Measurements from ENCODE around the gene UBAC2. TPM values are rescaled to one million over a fixed set of nuclear protein-coding genes. Genes with fewer than 3 reads are reported as not detected.

UBAC2 gene
- total and polyA plus RNA-seq, 2 of the 8 experiments (the other 6 are each of a cell fraction or from before 2014, with no cell fraction given) = 75.9 to 76.9 TPM

DNA sequence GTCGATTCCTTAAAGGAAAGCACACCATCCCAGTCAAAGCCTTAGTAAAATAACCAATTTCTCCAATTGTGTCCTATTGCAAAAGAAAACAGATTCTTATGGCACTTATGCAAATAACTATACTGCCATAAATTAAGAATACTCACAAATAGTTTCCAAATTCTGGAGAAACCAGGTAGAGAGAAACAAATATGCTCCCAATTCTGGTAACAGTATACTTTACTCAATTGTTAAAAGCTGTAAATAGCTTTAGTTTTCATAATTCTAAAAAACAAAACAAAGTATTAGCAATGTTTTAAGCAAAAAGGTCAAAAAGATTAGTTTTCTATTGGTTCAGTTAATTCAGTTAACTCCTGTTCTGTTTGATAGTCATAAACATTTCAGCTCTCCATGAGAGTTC lies 18.2 kb upstream of the UBAC2 start:
- H3K27me3 ChIP-seq (replicated peaks in 1 of 4; ENCODE audit: control insufficient read depth in 3 of 4, extremely low read depth in 1 of 4, insufficient read depth in 3 of 4, low read length in 3 of 4) = peaks cover 0 to 1% (median under 1%) of the 10 kb centered on the region in 4 experiments; a peak in 4 of 7 replicates
- ChIA-PET CTCF (ENCODE audit: partially characterized antibody) (interaction anchor here (12.7 kb wide), 1 partner anchor 86 kb away, joined by 242 read pairs; no protein-coding TSS in a partner anchor), POLR2A (ENCODE audit: partially characterized antibody) (no interaction called here)
- H3K14ac ChIP-seq (ENCODE audit: insufficient read length) = no peak overlapping the region
- no peak overlapping the region for H3K4ac ChIP-seq (replicated peaks; ENCODE audit: insufficient read length, low read depth, low read length)
- TF ChIP-seq GTF2F1 (IDR thresholded peaks at IDR 0.05; ENCODE audit: borderline replicate concordance, low read depth, low read length) = no peak
- no peak for TF ChIP-seq EGR1 (IDR thresholded peaks at IDR 0.05; ENCODE audit: borderline replicate concordance, low read depth, low read length)
- TF ChIP-seq RAD21 (IDR thresholded peaks at IDR 0.05 in 1 of 2, conservative IDR thresholded peaks at IDR 0.05 in 1 of 2; ENCODE audit: low read depth in 2 of 2, low read length in 2 of 2) = no peak
- no peak for TF ChIP-seq JUND (IDR thresholded peaks at IDR 0.05; ENCODE audit: low read length)
- no peak for TF ChIP-seq CBX5 (IDR thresholded peaks at IDR 0.05; ENCODE audit: low read depth, low read length)
- TF ChIP-seq SIN3A (conservative IDR thresholded peaks at IDR 0.05 in 1 of 2, IDR thresholded peaks at IDR 0.05 in 1 of 2; ENCODE audit: low read depth in 1 of 2, low read length in 2 of 2) = no peak
- no peak for TF ChIP-seq SUZ12 (IDR thresholded peaks at IDR 0.05; ENCODE audit: low read length)
- TF ChIP-seq SRF (IDR thresholded peaks at IDR 0.05; ENCODE audit: low read depth, low read length) = no peak
- no peak for TF ChIP-seq RXRA (IDR thresholded peaks at IDR 0.05; ENCODE audit: insufficient read depth, low read depth, low read length)
- TF ChIP-seq CREB1 (IDR thresholded peaks at IDR 0.05) = no peak
- no peak for TF ChIP-seq GABPA (IDR thresholded peaks at IDR 0.05; ENCODE audit: borderline replicate concordance, insufficient read depth, low read length)
- TF ChIP-seq SP1 (IDR thresholded peaks at IDR 0.05; ENCODE audit: low read depth, low read length) = no peak
- H3K23ac ChIP-seq (ENCODE audit: insufficient read length) = no peak overlapping the region
- FAIRE-seq (no peak), DNase-seq (ENCODE audit: low read depth in 1 of 2, low spot score in 2 of 2) (no peak)
- no peak overlapping the region for H2BK5ac ChIP-seq (ENCODE audit: low read depth, low read length)
- no peaks in the 10 kb centered on the region for H3K4me1 ChIP-seq (replicated peaks in 1 of 4; ENCODE audit: control insufficient read depth in 3 of 4, insufficient read depth in 4 of 4, low read length in 3 of 4)
- H3K9me3 ChIP-seq (ENCODE audit: insufficient read depth in 2 of 2, low read depth in 1 of 2, low read length in 1 of 2) = peaks cover 0 to 13% of the 10 kb centered on the region in 2 experiments; a peak in 2 of 4 replicates
- no peak overlapping the region for H3K18ac ChIP-seq (ENCODE audit: extremely low read depth, low read length)
- no peak overlapping the region for H3K4me3 ChIP-seq (ENCODE audit: extremely low read depth in 1 of 4, insufficient read depth in 2 of 4, low read depth in 3 of 4, low read length in 4 of 4)
- no peak overlapping the region for H2BK20ac ChIP-seq (ENCODE audit: low read length)
- 87% methylated on average over 1 of the region's 1 CpG; no CpG with 5 or more reads in 1 of the 2 experiments for WGBS, 2 experiments (ENCODE audit: extremely low coverage in 1 of 2, insufficient coverage in 1 of 2, insufficient read length in 1 of 2, insufficient replicate concordance in 2 of 2, low coverage in 1 of 2, low lambda C conversion rate in 2 of 2, missing lambda C conversion rate in 1 of 2)
- H4K20me1 ChIP-seq (replicated peaks in 1 of 2; ENCODE audit: control insufficient read depth in 1 of 2, insufficient read depth in 2 of 2, low read length in 2 of 2) = no peaks in the 10 kb centered on the region
- no peaks in the 10 kb centered on the region for H3K79me1 ChIP-seq (ENCODE audit: low read depth, low read length)
- no peak overlapping the region for H2AK5ac ChIP-seq (ENCODE audit: low read depth, low read length)
- H3K9ac ChIP-seq (replicated peaks in 1 of 4; ENCODE audit: extremely low read depth in 1 of 4, low read depth in 3 of 4, low read length in 3 of 4) = no peak overlapping the region
- no peak overlapping the region for H3K27ac ChIP-seq (ENCODE audit: low read depth, low read length)
- H3K4me2 ChIP-seq (ENCODE audit: insufficient read depth in 1 of 2, low read depth in 2 of 2, low read length in 2 of 2) = no peak overlapping the region
- no peak overlapping the region for H4K5ac ChIP-seq (ENCODE audit: insufficient read length, low read depth, low read length)
- no peaks in the 10 kb centered on the region; a peak in 1 of 8 replicates for H3K36me3 ChIP-seq (ENCODE audit: control insufficient read depth in 2 of 4, insufficient read depth in 4 of 4, low read length in 3 of 4)
- H3K79me2 ChIP-seq (ENCODE audit: control insufficient read depth in 1 of 2, insufficient read depth in 2 of 2, low read length in 2 of 2) = no peaks in the 10 kb centered on the region
- no peak overlapping the region for H2AFZ ChIP-seq (ENCODE audit: low read length)
- no peaks in the 10 kb centered on the region for H3K23me2 ChIP-seq (ENCODE audit: low read depth, low read length)
- no peak overlapping the region for H4K8ac ChIP-seq (ENCODE audit: extremely low read depth, insufficient read depth, low read length)
- no peak overlapping the region for H2BK15ac ChIP-seq (ENCODE audit: low read length)
- no peak overlapping the region for H4K91ac ChIP-seq (replicated peaks; ENCODE audit: insufficient read length, low read length)
- no peak overlapping the region for H2BK120ac ChIP-seq (replicated peaks; ENCODE audit: low read depth, low read length)
- H3K56ac ChIP-seq (replicated peaks; ENCODE audit: insufficient read length, low read depth, low read length) = no peak overlapping the region
- no peak overlapping the region for H2BK12ac ChIP-seq (ENCODE audit: low read depth, low read length)
